GM18873 (cell line): ENCODE results near the gene LMAN1L.

ENCODE experiments used
- ATAC-seq: cut with Tn5 transposase; IDR thresholded peaks from one replicate; pipeline ENCODE4 v1.9.1; 2021; ENCODE audit warnings: mild to moderate bottlenecking, moderate library complexity, moderate number of reproducible peaks; ENCODE audit not compliant: unreplicated experiment, low FRiP score

LMAN1L gene

GRCh38 chr15:74850393-74850792 is 37.8 kb downstream of the LMAN1L start:
- no peak for ATAC-seq

GRCh38 chr15:74851960-74852359 is 39.3 kb downstream of the LMAN1L start:
- ATAC-seq = no peak

DNA sequence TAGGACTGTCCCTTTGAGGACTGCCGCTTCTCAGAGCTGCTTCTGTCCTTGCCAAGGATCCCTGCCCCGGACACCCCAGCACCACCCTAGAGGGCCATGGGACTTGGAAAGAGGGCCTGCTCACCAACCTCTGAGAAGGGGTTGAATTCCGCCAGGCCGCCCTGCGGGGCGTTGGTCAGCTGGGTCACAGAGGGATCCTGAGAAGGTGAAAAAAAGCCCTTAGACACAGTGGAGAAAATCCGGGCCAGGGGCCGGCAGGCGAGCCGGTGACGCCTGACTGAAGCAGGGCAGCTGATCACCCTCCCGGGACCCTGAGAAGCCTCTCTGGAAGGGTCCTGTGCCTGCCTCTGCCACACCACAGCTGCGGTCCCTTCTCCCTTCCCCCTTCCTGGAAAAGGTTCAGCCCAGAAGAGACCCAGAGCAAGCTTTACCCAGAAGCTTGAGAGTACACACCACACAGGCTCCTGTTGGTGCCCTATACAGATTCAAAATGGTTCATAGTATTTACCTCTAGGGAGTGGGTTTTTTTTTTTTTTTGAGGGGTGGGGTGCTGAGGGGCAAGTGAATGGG is 41.9 kb downstream of the LMAN1L start:
- ATAC-seq = no peak

DNA sequence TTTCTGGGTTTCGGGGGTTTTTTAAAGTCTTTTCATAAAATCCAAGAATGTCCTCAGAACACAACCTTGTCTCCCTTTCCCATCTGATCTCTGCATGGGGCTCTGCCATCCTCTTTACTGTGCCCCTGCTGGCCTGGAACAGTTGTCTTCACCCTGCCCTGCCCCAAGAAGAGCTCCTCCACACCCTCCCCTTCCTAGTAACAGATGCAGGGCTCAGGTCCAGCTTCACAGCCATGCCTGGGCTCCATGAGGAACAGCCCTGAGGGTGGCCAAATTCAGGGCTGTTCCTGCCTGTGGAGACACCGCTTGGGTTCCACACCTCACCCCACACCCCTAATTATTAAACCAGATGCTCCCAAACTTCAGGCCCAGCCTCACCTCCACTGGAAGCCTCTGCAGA is 43.2 kb downstream of the LMAN1L start:
- no peak for ATAC-seq

DNA sequence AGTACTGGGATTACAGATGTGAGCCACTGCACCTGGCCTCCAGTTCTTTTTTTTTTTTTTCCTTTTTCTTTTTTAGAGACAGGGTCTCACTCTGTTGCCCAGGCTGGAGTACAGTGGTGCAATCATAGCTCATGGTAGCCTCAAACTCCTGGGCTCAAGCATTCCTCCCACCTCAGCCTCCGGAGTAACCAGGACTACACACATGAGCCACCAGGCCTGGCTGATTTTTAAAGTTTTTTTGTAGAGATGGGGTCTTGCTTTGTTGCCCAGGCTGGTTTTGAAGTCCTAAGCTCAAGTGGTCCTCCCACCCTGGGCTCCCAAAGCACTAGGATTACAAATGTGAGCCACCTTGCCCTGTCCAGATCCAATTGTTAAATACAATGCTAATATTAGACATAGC is 43.9 kb downstream of the LMAN1L start:
- no peak for ATAC-seq

DNA sequence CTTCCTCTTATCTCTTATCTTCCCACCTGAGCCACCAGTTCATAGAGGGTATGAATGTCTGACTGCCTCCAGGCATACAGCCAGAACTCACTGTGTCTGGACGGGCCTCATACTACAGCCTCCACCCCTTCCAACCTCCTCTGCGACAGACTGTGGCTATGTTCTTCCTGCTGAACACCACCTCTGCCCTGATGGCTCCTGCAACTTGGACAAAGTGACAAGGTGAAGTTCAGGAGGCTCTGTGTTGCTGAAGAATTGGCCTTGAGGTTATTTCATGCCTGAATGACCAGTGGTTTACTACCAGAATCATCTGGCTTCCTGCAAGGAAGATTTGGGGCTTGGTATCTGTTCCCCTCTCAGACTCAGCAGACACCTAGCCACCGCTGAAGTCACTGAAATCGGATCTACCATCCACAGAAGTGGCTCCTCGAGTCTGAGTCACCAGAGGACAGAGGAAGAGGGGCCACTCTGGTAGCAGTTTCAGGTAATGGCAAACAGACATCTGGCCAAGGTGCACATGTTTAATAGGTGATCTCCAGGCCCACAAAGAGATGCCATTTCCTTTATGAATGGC is 44.5 kb downstream of the LMAN1L start:
- peak; percentile 54 for ATAC-seq

DNA sequence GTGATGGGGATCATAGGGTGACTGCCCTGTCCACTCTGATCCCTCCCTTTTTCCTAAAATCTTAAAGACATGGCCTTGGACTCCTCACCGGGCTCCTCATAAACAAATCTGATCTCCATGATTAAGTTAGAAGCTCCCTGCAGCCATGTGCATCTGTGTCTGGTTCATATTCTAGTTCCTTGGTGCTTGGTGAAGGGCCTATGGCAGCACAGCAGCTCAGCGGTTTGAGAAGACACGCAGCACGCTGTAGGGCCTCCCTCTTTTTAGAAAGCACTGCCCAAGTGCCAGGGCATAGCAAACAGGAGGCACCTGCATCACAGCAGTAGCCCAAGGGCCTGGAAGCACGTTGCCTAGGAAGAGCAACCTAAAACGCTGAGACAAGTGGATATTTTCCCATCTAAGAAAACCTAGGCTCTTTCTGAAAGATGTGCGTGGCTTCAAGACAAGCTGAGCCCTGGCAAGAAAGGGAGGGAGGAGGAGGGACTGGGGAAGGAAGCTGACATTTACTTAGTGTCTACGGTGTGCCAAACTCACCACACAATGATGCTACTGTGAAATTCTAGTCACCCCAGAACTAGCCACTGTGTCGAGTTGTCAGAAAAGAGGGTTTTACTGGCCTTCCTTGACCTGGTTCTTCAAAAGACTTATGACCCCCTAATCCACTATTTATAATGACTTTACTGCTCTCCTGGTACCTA is 45.2 kb downstream of the LMAN1L start:
- ATAC-seq = peak; percentile 20

DNA sequence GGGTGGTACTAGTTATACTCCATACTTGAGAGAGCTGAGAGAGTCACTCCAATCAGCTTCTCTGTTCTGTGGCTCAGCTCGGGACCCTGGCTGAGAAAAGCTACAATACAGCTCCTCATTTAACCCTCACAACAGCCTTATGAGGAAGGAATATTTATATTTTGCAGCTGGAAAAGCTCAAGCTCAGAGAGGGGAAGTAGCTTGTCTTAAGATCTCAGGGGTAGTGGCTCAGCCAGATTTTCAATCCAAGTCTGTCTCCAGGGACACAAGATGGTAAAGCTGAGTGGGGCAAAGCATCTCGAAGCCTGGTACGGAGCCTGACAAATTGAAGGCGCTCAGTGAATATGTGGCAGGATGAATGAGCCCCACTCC is 45.7 kb downstream of the LMAN1L start:
- ATAC-seq = no peak

DNA sequence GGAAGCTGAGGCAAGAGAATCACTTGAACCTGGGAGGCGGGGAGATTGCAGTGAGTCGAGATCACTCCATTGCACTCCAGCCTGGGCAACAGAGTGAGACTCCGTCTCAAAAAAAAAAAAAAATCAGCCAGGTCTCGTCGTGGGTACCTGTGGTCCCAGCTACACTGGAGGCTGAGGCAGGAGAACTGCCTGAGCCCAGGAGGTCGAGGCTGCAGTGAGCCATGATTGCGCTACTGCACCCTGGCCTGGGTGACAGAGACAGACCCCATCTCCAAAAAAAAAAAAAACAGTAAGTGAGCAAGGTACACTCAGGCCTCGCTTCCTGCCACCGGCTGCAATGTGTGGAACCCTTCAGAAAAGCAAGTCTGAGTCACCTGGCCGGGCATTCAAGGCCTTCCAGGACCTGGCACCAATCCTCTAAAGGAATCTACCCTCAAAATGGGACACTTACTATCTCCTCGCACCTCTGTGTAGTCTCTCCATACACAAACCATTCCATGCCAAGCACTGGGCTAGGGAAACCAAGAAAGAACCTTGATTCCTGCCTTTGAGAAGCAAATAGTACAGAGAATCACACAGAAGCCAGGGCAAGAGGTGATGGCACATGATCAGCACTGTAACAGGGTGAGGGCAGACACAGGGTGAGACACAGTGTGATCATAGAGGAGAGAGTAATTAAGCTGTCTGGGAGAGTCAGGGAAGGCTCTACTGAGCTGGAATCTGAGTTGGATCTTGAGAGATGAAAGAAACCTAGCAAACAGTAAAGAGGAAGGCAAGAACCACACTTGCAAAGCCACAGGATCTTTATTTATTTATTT is 50.8 kb downstream of the LMAN1L start:
- ATAC-seq = no peak

DNA sequence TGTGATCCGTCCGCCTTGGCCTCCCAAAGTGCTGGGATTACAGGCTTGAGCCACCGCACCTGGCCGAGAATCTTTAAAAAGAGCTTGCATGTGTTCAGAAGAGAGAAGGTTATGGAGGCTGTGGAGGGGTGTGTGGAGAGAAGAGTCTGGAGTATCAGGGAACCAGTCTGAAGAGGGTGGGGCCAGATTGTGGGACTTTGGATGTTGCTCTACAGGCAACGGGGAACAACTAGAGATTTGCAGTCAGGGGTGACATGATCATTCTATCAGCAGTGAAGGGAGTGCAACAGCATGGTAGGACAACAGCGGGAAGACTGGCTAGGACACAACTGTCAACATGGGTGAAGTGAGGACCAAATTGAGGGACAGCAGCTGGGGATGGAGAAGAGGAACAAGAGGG is 51.7 kb downstream of the LMAN1L start:
- ATAC-seq = no peak

DNA sequence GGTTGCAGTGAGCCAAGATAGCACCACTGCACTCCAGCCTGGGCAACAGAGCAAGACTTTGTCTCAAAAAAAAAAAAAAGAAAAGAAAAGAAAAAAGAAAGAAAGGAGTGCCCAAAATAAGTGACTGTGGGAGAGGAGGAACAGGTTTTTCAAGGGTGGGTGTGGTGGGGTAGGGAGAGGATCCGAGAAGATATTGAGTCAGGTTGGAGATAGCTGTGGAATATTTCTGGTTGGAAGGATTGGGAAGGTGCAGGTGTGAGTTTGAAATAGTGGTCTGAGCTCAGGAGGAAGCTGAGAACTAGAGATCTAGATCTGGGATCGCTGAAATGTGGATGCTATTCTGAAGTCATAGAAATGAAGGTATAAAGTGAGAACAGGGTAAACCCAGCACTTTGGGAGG is 52.7 kb downstream of the LMAN1L start:
- ATAC-seq = no peak

DNA sequence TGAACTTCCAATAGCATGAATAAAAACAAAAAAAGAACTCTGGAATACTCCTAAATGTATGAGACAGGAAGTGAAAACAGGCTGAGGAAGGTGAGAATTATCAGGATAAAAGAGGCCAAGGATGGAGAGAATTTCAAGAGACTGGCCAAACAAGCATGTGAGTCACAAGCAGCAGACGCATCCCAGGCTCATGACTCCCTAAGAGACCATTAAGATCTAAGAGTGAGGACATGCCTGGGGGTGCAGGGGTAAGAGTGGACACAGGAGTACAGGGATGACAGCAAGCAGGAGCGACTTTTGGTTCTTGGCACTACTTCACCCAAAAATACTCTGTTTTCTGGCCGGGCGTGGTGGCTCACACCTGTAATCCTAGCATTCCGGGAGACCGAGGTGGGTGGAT is 53.5 kb downstream of the LMAN1L start:
- no peak for ATAC-seq

- no peak for ATAC-seq
These were observed 54.9 kb downstream of the LMAN1L start for GRCh38 chr15:74867466-74868038.

- ATAC-seq = no peak
These were observed 55.4 kb downstream of the LMAN1L start for GRCh38 chr15:74868059-74868458.

DNA sequence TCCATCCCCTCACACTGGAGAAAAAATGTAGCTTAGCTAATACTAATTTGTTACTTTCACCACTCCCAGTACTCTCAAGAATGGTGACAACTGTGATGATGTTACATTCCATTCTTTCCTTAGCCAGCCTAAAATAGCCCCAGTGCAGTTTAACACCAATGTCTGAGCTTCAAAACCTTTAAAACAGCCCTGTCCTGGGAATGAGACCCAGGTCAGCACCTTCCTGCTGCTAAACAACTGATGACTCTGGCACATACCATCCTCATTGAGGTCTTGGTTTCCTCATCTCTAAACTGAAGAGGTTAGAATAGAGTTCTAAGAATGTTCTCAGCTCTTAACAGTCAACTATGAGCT is 56.7 kb downstream of the LMAN1L start:
- no peak for ATAC-seq

GRCh38 chr15:74869726-74870407 is 57.2 kb downstream of the LMAN1L start:
- peak; percentile 36 for ATAC-seq

DNA sequence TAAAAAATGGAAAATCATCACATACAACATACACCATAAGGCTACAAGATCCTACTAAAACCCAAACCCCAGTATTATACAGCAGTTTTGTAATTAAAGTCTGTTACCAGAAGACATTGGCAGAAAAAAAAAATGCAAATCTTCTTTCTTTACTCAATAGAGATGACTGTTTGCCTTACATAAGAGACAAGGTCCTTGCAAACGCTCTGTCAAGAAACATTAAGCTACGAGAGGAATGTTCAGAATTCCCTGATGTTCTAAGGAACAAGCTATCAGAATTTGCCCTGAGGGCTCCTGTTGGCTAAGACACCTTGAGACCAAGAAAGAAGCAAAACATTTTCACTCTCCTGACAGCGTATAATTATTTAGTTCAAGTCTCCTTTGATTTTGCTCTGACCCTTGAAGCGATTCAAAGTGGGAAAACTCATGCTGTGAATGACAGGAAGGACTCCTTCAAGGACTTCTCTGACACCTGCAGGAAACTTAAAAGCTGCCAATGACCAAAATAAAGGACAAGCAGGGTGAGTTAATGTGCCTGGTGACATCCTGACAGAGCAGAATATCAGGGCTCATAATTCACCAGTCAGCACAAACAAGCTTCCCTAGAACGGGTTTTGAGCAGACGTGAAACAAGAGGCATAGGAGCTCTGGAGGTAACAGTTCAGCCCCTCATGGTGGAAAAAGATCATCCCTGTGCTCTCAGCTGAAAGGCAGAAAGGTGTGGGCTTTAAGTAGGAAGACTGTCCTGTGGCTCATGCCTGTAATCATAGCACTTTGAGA is 58.0 kb downstream of the LMAN1L start:
- no peak for ATAC-seq

GRCh38 chr15:74872702-74873035 is 60.0 kb downstream of the LMAN1L start:
- ATAC-seq = no peak

GRCh38 chr15:74873036-74873755 is 60.6 kb downstream of the LMAN1L start, which contains the start of gene SCAMP2:
Gene SCAMP2 (minus strand): TSS chr15:74873365. CDS start chr15:74873255, 110 bp downstream.
- ATAC-seq = peak; percentile 77
